ENCODE data around the gene IL11RA. TPM values are rescaled to one million over a fixed set of nuclear protein-coding genes. Genes with fewer than 3 reads are reported as not detected.

IL11RA gene
- total RNA-seq, 2 experiments from 2014 or later: 26.5 to 26.7 TPM

DNA sequence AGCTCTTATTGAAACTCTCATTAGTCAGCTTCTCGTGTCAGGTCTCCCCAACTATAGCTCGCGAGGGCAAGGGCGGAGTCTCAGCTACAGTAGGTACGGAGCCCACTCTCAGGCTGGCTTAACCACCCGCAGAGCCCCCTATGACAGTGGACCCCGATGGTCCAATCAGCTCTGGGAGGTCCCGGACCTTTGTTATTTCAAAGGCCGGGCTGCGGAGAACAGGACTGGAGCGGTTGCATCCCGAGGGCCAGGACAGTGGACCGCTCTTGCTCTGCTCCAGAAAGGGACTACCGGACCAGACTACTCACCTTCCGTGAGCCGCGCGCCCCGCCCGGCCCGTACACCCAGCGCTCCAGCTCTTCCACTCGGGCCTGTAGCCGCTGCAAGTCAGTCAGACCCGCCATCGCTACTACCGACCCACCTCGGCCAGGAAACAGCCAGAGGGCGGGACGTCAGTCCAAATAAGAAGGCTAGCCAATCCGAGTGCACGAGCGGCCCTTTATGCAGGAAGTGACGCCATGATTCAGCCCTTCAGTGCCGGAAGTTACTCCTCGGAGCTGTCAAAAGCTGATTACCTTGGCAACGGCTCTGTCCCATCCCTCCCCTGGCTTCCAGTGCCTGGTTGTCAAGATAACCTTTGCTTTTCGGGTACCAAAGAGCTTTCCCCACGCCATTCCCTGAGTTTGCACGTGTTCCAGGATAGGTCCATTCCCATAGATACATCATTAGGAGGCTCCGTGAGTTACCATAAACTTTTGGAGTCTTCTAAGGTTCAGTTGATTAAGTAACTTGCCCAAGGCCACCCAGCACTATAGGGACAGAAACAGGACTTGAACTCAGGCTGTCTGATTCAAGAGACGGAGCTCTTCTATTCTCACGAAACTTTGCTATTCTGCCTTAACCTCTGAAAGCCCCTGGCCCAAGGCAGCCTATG is 31.7 kb upstream of the IL11RA start, which contains the start of gene DCTN3:
TSS of gene DCTN3 (minus strand) at position 435 of the 934 bp plus-strand sequence. CDS start at position 404, 31 bp downstream.
- peak within 1 kb of the TSS; percentile 89 for H3K4me3 Mint-ChIP-seq
- peak within 1 kb of the TSS; percentile 81 for H3K27ac Mint-ChIP-seq
- H3K36me3 Mint-ChIP-seq: peaks cover 6% of the 10 kb centered on the region

DNA sequence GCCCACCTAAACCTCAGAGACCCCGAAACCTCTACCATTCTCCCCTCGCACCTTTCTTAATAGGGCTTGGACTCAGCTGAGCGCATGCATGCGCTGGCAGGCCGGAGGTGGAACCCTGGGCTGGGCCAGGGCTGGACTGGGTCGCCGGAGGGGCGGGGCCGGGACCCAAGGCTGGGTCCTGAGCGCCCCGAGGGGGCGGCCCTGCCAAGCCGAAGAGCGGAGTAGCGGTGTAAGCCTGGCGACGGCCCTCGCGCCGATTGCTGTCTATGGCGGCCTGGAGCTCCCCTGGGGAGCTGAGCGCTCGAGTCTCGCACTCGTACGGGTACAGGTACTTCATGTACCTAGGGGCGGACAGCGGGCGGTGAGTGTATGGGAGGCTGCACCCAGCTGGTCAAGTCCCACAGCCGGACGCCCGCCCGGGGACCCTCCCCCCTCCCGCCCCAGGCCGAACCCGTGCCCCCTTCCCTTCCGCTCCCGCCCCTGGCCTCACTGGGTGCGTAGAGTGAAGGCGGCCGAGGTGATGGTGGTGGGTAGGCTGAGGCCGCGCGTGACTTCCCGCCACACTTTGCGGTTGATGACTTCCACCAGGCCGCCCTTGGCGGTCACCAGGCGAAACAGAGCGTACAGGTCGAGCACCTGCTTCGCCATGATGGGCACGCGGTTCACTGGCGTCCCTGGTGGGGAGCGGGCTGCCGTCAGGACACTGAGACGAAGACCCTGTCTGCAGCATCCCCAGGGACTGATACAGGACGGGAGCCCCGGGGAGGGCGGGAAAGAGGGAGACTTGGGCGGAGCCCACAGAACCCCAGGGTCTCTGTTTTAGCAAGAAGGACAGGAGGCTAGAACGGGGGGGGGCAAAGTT is 28.4 kb upstream of the IL11RA start:
- ATAC-seq: no peak
- CTCF ChIA-PET: interaction anchor here (0.6 to 16.1 kb wide), 4 partner anchors 10 to 244 kb away, joined by 3 to 293 read pairs (median 4); partner anchors contain the start of genes ARID3C and SIGMAR1
- Mint-ChIP-seq H3K4me1 (peaks cover 27% of the 10 kb centered on the region), H3K27ac (no peak overlapping the region), H3K36me3 (peaks cover 3% of the 10 kb centered on the region), H3K4me3 (no peak overlapping the region), H3K9me3 (ENCODE audit: low read depth) (no peaks in the 10 kb centered on the region), H3K27me3 (peaks cover 60% of the 10 kb centered on the region)
- DNase-seq: no peak

More for the DNA sequence above, 31.7 kb upstream of the IL11RA start, which contains the start of gene DCTN3:
- ATAC-seq (peak; percentile 99), DNase-seq (peak; percentile 97)
- Mint-ChIP-seq H3K27me3 (peaks cover 28% of the 10 kb centered on the region), H3K9me3 (ENCODE audit: low read depth) (no peaks in the 10 kb centered on the region), H3K4me1 (peaks cover 25% of the 10 kb centered on the region)
- CTCF ChIA-PET: interaction anchor here (1.1 to 16.1 kb wide), 10 partner anchors 9 to 243 kb away, joined by 3 to 293 read pairs (median 7); partner anchors contain the start of genes ARID3C, CCL27, GALT and MYORG

DNA sequence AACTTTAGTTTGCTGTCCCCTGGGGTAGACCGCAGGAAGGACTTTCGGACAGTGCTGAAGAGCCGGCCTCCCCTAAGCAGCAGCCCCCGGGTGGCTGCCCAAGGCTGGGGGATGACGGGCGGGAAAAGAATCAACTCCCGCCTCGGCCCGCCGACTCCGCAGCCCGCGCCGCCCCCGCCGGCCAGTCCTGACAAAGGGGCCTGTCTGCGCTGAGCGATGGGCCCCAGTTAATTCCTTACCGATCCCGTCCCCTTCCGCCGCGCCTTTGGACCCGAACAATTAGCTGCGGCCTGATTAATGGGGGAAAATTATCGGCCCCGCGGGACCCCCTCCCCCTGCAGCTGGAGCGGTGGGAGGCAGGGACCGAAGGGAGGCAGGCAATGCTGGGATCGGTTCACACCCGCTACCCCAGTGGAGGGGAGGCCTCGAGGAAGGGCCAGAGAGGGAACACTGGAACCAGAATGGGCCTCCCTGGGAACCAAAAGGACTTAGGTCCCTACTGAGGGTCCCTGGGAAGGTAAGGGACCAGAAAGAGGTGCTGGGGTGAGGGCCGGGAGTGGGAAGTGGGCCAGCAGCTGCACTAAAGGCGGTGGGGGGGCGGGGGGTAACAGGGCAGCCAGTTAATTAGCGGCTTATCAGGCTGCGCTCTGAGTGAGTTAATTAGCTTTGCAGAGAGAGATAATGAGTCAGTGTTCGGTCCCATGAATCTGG is 27.4 kb upstream of the IL11RA start:
- peaks cover 3% of the 10 kb centered on the region for H3K36me3 Mint-ChIP-seq
- ATAC-seq (no peak), DNase-seq (no peak)
- CTCF ChIA-PET: interaction anchor here (0.9 to 16.1 kb wide), 3 partner anchors 10 to 12 kb away, joined by 3 to 293 read pairs (median 5); partner anchors contain the start of genes ARID3C, RPP25L and SIGMAR1
- H3K4me3 Mint-ChIP-seq: no peak overlapping the region
- H3K9me3 Mint-ChIP-seq (ENCODE audit: low read depth): no peaks in the 10 kb centered on the region
- H3K27ac Mint-ChIP-seq: no peak overlapping the region
- H3K4me1 Mint-ChIP-seq: peaks cover 21% of the 10 kb centered on the region
- peaks cover 67% of the 10 kb centered on the region for H3K27me3 Mint-ChIP-seq

DNA sequence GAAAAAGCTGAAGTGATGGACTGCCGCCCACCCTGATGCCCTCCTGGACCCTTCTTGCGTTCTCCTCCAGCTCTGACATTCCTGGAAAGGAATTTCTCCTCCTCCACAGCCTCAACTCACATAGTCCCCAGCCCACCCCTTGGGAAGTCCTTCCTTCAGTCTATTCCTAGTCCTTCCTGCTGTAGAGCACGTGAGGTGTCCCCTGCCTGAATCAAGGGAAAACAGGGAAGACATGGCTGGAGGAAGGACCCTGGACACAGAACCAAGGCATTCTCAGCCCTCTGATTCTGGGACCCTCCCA is 26.8 kb upstream of the IL11RA start:
- no peak for ATAC-seq
- no peak overlapping the region for H3K4me3 Mint-ChIP-seq
- peaks cover 72% of the 10 kb centered on the region for H3K27me3 Mint-ChIP-seq

DNA sequence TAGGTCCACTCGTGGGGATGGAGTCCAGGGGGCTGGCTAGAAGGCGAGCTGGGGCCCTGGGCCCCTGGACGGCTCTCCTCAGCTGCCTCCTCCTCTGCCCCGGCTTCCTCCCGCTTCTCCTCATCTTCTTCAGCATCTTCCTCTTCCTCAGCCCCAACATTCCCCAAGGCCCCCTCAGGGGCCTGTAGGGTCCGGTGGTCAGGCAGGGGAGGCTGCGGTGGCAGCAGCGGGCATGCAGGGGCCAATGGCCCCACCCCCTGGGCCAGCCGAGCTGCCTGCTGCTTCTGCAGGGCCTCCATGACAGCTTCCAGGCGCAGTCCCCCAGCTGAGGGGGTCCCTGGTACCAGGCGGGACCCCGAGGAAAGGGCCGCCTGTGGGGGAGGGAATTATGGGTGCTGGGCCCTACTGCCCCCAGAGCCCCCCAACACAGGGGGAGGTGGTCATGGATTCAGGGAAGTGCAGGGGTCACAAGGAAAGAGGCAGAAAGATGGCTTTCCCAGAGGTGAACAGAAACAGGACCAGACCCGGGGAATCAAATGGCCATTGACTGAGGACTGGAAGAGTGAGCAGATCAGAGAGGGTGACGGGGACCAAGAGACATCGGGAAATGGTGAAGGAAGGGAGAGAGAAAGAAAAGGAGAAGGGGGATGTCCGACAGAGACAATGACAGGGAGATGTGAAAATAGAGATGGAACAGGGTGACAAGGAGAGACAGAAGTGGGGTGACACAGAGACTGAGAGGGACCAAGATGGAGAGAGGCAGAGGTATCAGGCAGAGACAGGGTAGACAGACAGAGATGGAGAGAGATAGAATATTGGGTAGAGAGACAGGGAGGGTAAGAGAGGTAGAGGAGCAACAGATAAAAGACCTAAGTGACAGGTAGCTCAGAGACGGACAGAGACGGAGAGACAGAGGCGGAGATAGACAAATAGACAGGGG is 24.0 kb upstream of the IL11RA start:
- Mint-ChIP-seq H3K36me3 (peaks cover 6% of the 10 kb centered on the region), H3K9me3 (ENCODE audit: low read depth) (no peaks in the 10 kb centered on the region), H3K4me1 (peaks cover 13% of the 10 kb centered on the region), H3K27me3 (peaks cover 68% of the 10 kb centered on the region), H3K27ac (no peak overlapping the region), H3K4me3 (peak overlapping the region; percentile 63)
- peak; percentile 7 for ATAC-seq
- CTCF ChIA-PET: interaction anchor here (0.9 to 1.6 kb wide), 2 partner anchors 11 to 25 kb away, joined by 4 to 5 read pairs; no protein-coding TSS in a partner anchor
- DNase-seq: no peak

More for the DNA sequence above, 26.8 kb upstream of the IL11RA start:
- DNase-seq: no peak
- Mint-ChIP-seq H3K4me1 (peaks cover 19% of the 10 kb centered on the region), H3K36me3 (peaks cover 3% of the 10 kb centered on the region), H3K27ac (no peak overlapping the region), H3K9me3 (ENCODE audit: low read depth) (no peaks in the 10 kb centered on the region)
- CTCF ChIA-PET: interaction anchor here (0.9 to 16.1 kb wide), 3 partner anchors 10 to 13 kb away, joined by 3 to 293 read pairs (median 5); partner anchors contain the start of genes ARID3C, RPP25L and SIGMAR1

DNA sequence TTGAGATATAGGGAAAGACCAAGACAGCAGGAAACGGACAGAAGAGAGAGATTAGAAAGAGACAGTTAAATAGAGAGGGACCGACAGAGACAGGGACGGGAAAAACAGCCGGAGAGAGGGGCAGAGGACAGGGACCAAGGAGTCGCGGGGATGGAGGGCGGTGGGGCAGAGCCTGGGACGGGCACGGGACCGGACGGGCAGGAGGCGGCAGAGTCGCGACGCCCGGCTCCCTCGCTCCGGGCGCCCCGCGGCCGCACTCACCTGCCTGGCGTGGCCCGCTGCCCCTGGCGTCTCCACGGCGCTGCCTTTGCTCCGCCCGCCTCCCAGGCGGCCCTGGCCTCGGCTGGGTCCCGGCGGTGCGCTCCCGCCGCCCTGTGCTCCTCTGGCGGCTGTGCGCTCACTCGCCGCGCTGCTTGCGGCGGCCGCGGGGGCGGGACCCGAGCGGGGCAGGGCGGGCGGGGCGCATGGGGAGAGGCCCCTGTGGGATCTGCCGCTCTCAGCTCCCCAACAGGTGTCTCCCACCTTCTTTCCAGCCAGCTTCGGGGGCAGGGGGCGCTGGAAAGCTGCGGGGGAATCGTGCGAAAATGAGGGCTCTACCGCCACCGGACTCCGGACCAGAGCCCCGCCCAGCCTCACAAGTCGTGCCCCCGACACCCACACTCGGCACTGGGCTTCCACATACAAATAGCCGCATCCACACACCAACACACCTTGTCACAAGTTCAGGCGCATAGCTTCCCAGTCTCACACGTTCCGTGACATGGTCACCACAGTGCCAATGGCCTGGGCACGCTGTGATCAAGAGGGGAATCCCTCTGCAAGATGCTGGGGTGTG is 23.1 kb upstream of the IL11RA start, which contains the start of gene ARID3C:
TSS of gene ARID3C (minus strand) at position 411 of the 835 bp plus-strand sequence. CDS start 1,052 bp downstream, outside the sequence.
- Mint-ChIP-seq H3K36me3 (peaks cover 6% of the 10 kb centered on the region), H3K27me3 (peaks cover 62% of the 10 kb centered on the region), H3K9me3 (ENCODE audit: low read depth) (no peaks in the 10 kb centered on the region), H3K4me3 (peak within 1 kb of the TSS; percentile 63), H3K27ac (no peak within 1 kb of the TSS), H3K4me1 (peaks cover 12% of the 10 kb centered on the region)
- no peak for DNase-seq
- CTCF ChIA-PET: interaction anchor here (0.8 to 12.5 kb wide), 5 partner anchors 10 to 251 kb away, joined by 3 to 293 read pairs (median 4); partner anchors contain the start of genes DCTN3 and RPP25L
- peak; percentile 72 for ATAC-seq

DNA sequence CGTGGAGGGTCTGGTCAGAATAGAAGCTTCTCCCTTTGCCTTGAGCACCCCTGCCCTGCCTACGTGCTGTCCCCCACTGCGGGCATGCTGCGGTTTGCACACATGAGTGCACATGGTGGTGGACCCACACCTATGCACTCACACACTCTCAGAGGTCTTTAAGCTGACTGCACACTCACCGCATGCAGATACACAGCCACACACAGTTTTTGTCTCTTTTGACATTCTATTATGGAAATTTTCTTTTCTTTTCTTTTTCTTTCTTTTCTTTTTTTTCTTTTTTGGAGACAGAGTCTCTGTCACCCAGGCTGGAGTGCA is 22.5 kb upstream of the IL11RA start:
- CTCF ChIA-PET: interaction anchor here (0.8 to 12.5 kb wide), 3 partner anchors 11 to 252 kb away, joined by 3 to 293 read pairs (median 3); partner anchors contain the start of genes DCTN3 and RPP25L
- peaks cover 57% of the 10 kb centered on the region for H3K27me3 Mint-ChIP-seq
- peaks cover 6% of the 10 kb centered on the region for H3K36me3 Mint-ChIP-seq

DNA sequence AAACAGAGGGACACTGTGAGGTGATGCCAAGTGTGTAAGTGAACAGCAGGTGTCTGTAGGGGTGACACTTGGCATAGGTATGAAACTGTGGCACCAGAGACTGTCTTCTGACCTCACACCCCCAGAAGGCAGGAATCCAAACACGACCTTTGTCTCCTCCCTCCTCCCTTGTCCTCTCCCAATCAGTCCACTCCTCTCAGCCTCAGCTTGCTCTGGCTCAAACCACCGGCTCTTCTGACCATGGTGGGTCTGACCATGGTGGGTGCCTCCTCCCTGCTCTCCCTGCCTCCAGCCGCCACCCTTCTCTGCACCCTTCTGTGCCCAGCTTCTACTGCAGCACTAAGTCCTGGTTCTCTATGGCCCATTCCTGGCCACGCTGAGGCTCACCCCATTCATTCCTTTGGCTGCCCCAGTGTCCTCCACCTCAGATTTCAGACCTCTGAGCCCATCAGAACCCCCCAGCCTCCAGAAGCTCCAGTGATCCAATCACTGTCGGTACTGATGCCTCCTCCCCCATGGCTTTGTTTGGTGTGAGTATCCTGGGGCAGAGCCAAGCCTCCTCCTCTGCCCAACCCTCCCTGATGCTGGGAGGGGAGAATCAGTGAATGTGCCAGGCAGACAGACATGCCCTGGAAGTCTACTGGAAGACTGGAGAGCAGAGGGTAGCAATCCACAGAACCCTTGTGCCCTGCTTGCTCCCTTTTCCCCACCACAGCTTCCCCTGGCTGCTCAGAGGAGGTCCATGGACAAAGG is 21.4 kb upstream of the IL11RA start:
- ATAC-seq (no peak), DNase-seq (no peak)
- H3K27ac Mint-ChIP-seq: no peak overlapping the region
- H3K36me3 Mint-ChIP-seq: peaks cover 12% of the 10 kb centered on the region
- CTCF ChIA-PET: interaction anchor here (2.0 to 12.5 kb wide), 2 partner anchors 12 to 39 kb away, joined by 6 to 293 read pairs; partner anchors contain the start of genes DCTN3 and RPP25L
- peaks cover 22% of the 10 kb centered on the region for H3K4me1 Mint-ChIP-seq
- no peaks in the 10 kb centered on the region for H3K9me3 Mint-ChIP-seq (ENCODE audit: low read depth)
- H3K4me3 Mint-ChIP-seq: no peak overlapping the region
- H3K27me3 Mint-ChIP-seq: peaks cover 50% of the 10 kb centered on the region

More for the DNA sequence above, 22.5 kb upstream of the IL11RA start:
- DNase-seq: no peak
- Mint-ChIP-seq H3K4me3 (peak overlapping the region; percentile 55), H3K9me3 (ENCODE audit: low read depth) (no peaks in the 10 kb centered on the region), H3K27ac (no peak overlapping the region), H3K4me1 (peaks cover 15% of the 10 kb centered on the region)
- ATAC-seq: no peak

DNA sequence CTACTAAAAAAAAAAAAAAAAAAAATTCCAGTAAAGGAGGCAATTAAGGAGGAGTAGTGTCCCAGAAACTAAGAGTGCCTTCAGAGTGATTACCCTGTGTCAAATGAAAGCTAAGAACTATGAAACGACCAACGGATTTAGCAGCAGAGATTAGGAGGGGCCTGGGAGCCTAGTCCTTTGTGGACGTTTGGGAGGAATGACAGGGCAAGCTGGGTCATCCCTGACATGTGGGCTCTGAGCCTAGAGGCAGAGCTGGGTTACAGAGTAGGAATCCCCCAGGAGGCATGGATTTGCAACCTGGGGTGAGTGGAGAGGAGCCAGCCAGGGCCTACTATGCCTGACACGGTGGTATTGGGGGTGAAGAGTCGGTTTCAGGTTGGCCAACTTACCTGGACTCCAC is 18.8 kb upstream of the IL11RA start:
- Mint-ChIP-seq H3K4me3 (no peak overlapping the region), H3K9me3 (ENCODE audit: low read depth) (no peaks in the 10 kb centered on the region), H3K36me3 (peaks cover 15% of the 10 kb centered on the region), H3K4me1 (peaks cover 37% of the 10 kb centered on the region), H3K27me3 (peaks cover 25% of the 10 kb centered on the region), H3K27ac (no peak overlapping the region)
- DNase-seq (no peak), ATAC-seq (no peak)
- CTCF ChIA-PET: interaction anchor here (0.7 to 12.5 kb wide), 11 partner anchors 12 to 229 kb away, joined by 3 to 293 read pairs (median 7); partner anchors contain the start of genes CCL27, DCTN3, GALT and RPP25L

DNA sequence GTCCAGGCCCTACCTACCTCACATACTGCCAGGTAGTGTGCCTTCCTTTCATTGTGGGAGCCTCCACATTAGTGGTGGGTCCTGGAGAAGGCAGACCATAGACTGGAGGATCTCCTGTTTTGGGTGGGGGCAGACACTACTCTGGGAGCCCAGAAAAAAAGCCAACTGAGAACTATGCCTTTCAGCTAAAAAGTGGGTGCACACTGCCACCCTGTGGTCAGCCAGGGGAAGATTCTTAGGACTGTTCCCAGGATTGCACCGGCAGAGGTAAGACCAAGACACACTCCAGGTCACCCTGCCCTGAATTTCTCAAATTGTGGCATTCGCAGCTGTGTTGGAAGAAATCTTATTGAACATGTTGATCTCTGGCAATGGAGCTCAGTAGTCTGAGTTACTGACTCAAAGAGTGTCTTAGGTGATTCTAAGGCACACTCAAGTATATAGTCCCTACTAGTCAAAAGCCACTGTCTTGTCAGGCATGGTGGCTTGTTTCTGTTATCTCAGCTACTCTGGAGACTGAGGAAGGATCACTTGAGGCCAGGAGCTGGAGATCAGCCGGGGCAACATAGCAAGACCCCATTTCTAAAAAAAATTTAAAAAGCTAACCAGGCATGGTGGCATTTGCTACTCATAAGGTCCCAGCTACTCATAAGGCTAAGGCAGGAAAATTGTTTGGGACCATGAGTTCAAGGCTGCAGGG is 18.0 kb upstream of the IL11RA start:
- Mint-ChIP-seq H3K36me3 (peaks cover 12% of the 10 kb centered on the region), H3K27me3 (peaks cover 19% of the 10 kb centered on the region), H3K4me3 (no peak overlapping the region), H3K4me1 (peaks cover 39% of the 10 kb centered on the region), H3K9me3 (ENCODE audit: low read depth) (no peaks in the 10 kb centered on the region), H3K27ac (no peak overlapping the region)
- CTCF ChIA-PET: interaction anchor here (1.0 to 12.5 kb wide), 15 partner anchors 12 to 230 kb away, joined by 3 to 293 read pairs (median 7); partner anchors contain the start of genes CCL27, DCTN3, GALT and RPP25L
- peak; percentile 81 for DNase-seq
- ATAC-seq: peak; percentile 18

All from activated CD8-positive, alpha-beta memory T cell treated with anti-CD3 and anti-CD28 coated beads, Interleukin-2, amount 10 ng/mL, durations not matched to agents 7 days and 5 days (primary cell).